Ishikawa (cell line): ENCODE data around the gene DBX2.

Experiments
- CEBPB ChIP-seq: IDR thresholded peaks from 2 replicates; pipeline ENCODE4 v1.6.1; 2012
- EGR1 ChIP-seq: IDR thresholded peaks from 2 replicates; pipeline ENCODE4 v1.6.1; 2012
- EP300 ChIP-seq: IDR thresholded peaks from 2 replicates; pipeline ENCODE4 v1.6.1; 2012; ENCODE audit warnings: borderline replicate concordance
- NFIC ChIP-seq: IDR thresholded peaks from 2 replicates; pipeline ENCODE4 v1.6.1; 2012
- RAD21 ChIP-seq: IDR thresholded peaks from 2 replicates; pipeline ENCODE4 v1.6.1; 2012; ENCODE audit warnings: low read depth
- TAF1 ChIP-seq: IDR thresholded peaks from 2 replicates; pipeline ENCODE4 v1.6.1; 2012; ENCODE audit warnings: low read depth, mild to moderate bottlenecking
- TEAD4 ChIP-seq: IDR thresholded peaks from 2 replicates; pipeline ENCODE4 v1.6.1; 2012
- USF1 ChIP-seq: IDR thresholded peaks from 2 replicates; pipeline ENCODE4 v1.6.1; 2012
- YY1 ChIP-seq: IDR thresholded peaks from 2 replicates; pipeline ENCODE4 v1.6.1; 2012; ENCODE audit warnings: low read depth

DNA sequence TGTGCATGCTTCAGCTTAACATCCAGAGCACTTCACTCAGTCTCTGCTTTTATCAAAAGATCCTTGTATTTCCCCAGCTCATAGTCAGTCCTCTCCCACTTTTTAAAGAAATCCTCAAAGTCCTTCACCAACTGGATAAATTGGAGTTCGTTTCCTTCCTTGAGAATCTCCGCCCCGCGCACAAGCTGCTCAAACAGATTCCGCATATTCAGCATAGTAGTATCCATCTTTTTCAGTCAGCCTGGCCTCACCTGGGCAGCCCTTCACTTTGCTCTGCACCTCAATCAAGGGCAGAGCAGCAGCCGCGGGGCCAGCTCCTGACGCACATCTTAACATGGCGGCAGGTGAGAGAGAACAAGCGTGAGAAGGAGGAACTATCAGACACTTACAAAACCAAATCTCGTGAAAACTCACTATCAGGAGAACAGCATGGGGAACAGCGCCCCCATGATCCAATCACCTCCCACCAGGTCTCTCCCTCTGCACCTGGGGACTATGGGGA, 14.3 kb upstream of the DBX2 start:
- no peak for TF ChIP-seq YY1
- no peak for TF ChIP-seq CEBPB
- TF ChIP-seq USF1, result no peak
- no peak for TF ChIP-seq EP300
- no peak for TF ChIP-seq TAF1
- no peak for TF ChIP-seq EGR1
- TF ChIP-seq RAD21, result no peak
- no peak for TF ChIP-seq NFIC
- no peak for TF ChIP-seq TEAD4
